Measurements from ENCODE around the gene AKR7A3. TPM values are rescaled to one million over a fixed set of nuclear protein-coding genes. Genes with fewer than 3 reads are reported as not detected.

AKR7A3 gene
- total and polyA plus RNA-seq, 9 of the 15 experiments (the other 6 are each of a cell fraction or from before 2014, with no cell fraction given), result 0.04 to 1.5 (median 0.44) TPM; not detected in 1

DNA sequence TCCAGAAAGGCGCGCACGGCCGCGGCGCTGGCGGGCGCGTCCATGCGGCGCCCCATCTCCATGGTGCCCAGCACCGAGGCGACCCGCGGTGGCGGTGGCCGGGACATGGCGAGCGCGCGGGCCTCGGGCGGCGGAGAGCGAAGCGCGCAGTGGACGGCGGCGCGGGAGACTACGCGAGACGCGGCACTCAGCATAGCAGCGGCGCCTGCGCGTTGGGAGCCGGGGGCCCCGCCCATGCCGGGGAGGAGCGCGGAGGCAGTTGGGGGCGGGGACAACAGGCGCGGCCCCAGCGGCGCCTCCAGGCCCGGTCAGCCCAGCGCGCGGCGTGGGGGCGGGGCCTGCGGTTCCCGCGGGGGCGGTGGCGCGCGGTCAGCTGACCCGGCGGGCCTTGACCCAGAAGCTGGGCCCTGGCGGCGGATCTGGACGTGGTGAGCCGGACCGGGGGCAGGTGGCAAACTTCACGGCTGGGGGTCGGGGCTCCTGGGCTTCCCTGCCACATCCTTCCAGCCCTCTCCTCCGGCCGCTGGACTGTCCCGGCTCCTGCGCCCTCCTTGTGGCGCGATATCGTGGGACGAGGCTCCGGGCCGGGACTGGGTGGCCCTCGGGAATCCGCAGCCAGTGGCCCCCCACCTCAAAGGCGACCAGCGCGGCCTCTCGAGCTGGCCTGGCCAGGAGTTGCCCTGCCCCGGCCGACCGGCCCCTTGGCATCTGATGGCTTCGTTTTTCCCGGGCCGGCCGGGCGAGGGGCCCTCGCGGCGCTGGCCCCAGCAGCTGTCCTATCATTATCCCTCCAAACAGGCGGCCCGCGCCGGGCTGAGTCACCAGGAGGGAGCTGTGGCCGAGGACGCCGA is 23.6 kb upstream of the AKR7A3 start, which contains the start of the genes AKR7A2 and SLC66A1 (continued):
- TF ChIP-seq, protein P1, sequence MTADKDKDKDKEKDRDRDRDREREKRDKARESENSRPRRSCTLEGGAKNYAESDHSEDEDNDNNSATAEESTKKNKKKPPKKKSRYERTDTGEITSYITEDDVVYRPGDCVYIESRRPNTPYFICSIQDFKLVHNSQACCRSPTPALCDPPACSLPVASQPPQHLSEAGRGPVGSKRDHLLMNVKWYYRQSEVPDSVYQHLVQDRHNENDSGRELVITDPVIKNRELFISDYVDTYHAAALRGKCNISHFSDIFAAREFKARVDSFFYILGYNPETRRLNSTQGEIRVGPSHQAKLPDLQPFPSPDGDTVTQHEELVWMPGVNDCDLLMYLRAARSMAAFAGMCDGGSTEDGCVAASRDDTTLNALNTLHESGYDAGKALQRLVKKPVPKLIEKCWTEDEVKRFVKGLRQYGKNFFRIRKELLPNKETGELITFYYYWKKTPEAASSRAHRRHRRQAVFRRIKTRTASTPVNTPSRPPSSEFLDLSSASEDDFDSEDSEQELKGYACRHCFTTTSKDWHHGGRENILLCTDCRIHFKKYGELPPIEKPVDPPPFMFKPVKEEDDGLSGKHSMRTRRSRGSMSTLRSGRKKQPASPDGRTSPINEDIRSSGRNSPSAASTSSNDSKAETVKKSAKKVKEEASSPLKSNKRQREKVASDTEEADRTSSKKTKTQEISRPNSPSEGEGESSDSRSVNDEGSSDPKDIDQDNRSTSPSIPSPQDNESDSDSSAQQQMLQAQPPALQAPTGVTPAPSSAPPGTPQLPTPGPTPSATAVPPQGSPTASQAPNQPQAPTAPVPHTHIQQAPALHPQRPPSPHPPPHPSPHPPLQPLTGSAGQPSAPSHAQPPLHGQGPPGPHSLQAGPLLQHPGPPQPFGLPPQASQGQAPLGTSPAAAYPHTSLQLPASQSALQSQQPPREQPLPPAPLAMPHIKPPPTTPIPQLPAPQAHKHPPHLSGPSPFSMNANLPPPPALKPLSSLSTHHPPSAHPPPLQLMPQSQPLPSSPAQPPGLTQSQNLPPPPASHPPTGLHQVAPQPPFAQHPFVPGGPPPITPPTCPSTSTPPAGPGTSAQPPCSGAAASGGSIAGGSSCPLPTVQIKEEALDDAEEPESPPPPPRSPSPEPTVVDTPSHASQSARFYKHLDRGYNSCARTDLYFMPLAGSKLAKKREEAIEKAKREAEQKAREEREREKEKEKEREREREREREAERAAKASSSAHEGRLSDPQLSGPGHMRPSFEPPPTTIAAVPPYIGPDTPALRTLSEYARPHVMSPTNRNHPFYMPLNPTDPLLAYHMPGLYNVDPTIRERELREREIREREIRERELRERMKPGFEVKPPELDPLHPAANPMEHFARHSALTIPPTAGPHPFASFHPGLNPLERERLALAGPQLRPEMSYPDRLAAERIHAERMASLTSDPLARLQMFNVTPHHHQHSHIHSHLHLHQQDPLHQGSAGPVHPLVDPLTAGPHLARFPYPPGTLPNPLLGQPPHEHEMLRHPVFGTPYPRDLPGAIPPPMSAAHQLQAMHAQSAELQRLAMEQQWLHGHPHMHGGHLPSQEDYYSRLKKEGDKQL (CRISPR knock-in tag; IDR thresholded peaks at IDR 0.05; ENCODE audit: borderline replicate concordance), result no peak
- TF ChIP-seq, protein P2, sequence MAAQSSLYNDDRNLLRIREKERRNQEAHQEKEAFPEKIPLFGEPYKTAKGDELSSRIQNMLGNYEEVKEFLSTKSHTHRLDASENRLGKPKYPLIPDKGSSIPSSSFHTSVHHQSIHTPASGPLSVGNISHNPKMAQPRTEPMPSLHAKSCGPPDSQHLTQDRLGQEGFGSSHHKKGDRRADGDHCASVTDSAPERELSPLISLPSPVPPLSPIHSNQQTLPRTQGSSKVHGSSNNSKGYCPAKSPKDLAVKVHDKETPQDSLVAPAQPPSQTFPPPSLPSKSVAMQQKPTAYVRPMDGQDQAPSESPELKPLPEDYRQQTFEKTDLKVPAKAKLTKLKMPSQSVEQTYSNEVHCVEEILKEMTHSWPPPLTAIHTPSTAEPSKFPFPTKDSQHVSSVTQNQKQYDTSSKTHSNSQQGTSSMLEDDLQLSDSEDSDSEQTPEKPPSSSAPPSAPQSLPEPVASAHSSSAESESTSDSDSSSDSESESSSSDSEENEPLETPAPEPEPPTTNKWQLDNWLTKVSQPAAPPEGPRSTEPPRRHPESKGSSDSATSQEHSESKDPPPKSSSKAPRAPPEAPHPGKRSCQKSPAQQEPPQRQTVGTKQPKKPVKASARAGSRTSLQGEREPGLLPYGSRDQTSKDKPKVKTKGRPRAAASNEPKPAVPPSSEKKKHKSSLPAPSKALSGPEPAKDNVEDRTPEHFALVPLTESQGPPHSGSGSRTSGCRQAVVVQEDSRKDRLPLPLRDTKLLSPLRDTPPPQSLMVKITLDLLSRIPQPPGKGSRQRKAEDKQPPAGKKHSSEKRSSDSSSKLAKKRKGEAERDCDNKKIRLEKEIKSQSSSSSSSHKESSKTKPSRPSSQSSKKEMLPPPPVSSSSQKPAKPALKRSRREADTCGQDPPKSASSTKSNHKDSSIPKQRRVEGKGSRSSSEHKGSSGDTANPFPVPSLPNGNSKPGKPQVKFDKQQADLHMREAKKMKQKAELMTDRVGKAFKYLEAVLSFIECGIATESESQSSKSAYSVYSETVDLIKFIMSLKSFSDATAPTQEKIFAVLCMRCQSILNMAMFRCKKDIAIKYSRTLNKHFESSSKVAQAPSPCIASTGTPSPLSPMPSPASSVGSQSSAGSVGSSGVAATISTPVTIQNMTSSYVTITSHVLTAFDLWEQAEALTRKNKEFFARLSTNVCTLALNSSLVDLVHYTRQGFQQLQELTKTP (IDR thresholded peaks at IDR 0.05; ENCODE audit: low read depth in 1 of 2, partially characterized antibody in 2 of 2), result no peak
- TF ChIP-seq, protein P3, sequence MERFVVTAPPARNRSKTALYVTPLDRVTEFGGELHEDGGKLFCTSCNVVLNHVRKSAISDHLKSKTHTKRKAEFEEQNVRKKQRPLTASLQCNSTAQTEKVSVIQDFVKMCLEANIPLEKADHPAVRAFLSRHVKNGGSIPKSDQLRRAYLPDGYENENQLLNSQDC (CRISPR knock-in tag; IDR thresholded peaks at IDR 0.05), result no peak
- TF ChIP-seq BACH1 (tag; IDR thresholded peaks at IDR 0.05) (no peak), POU5F1 (IDR thresholded peaks at IDR 0.05; ENCODE audit: borderline replicate concordance, low read depth, low read length, partially characterized antibody) (no peak), CREM (IDR thresholded peaks at IDR 0.05; ENCODE audit: low read depth) (peak; percentile 76), HNRNPLL (IDR thresholded peaks at IDR 0.05; ENCODE audit: low read depth, low read length, poor library complexity, severe bottlenecking) (peak; percentile 68), NCOA1 (IDR thresholded peaks at IDR 0.05; ENCODE audit: low read depth) (no peak)
- TF ChIP-seq, protein P4, sequence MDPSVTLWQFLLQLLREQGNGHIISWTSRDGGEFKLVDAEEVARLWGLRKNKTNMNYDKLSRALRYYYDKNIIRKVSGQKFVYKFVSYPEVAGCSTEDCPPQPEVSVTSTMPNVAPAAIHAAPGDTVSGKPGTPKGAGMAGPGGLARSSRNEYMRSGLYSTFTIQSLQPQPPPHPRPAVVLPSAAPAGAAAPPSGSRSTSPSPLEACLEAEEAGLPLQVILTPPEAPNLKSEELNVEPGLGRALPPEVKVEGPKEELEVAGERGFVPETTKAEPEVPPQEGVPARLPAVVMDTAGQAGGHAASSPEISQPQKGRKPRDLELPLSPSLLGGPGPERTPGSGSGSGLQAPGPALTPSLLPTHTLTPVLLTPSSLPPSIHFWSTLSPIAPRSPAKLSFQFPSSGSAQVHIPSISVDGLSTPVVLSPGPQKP (CRISPR knock-in tag; IDR thresholded peaks at IDR 0.05), result no peak
- TF ChIP-seq, protein P5, sequence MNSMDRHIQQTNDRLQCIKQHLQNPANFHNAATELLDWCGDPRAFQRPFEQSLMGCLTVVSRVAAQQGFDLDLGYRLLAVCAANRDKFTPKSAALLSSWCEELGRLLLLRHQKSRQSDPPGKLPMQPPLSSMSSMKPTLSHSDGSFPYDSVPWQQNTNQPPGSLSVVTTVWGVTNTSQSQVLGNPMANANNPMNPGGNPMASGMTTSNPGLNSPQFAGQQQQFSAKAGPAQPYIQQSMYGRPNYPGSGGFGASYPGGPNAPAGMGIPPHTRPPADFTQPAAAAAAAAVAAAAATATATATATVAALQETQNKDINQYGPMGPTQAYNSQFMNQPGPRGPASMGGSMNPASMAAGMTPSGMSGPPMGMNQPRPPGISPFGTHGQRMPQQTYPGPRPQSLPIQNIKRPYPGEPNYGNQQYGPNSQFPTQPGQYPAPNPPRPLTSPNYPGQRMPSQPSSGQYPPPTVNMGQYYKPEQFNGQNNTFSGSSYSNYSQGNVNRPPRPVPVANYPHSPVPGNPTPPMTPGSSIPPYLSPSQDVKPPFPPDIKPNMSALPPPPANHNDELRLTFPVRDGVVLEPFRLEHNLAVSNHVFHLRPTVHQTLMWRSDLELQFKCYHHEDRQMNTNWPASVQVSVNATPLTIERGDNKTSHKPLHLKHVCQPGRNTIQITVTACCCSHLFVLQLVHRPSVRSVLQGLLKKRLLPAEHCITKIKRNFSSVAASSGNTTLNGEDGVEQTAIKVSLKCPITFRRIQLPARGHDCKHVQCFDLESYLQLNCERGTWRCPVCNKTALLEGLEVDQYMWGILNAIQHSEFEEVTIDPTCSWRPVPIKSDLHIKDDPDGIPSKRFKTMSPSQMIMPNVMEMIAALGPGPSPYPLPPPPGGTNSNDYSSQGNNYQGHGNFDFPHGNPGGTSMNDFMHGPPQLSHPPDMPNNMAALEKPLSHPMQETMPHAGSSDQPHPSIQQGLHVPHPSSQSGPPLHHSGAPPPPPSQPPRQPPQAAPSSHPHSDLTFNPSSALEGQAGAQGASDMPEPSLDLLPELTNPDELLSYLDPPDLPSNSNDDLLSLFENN (IDR thresholded peaks at IDR 0.05; ENCODE audit: low read depth in 2 of 2, low read length in 2 of 2), result no peak

Data from K562 (cell line).